HepG2 (cell line): ENCODE measurements around the gene ONECUT1. TPM values are rescaled to one million over a fixed set of nuclear protein-coding genes. Genes with fewer than 3 reads are reported as not detected.
"Not testable (repeated sequence)": the region's sequence is repeated elsewhere in the genome, so short reads cannot be mapped to it uniquely, and the experiment has no call there.

Experiments used
- HDAC2 ChIP-seq: sonication (generic); formaldehyde crosslinking; IDR thresholded peaks from 2 replicates; pipeline ENCODE4 v1.4.0; 2020; ENCODE audit warnings: missing genetic modification reagents
- KDM6A ChIP-seq: IDR thresholded peaks from 2 replicates; pipeline ENCODE4 v1.6.1; 2016; ENCODE audit warnings: low read depth
- MAZ ChIP-seq, 2 experiments: sonication (generic) in 1 of 2; formaldehyde crosslinking in 1 of 2; IDR thresholded peaks; 2 replicates each; pipeline versions ENCODE4 v1.5.0 to v1.6.1; 2012 to 2020; ENCODE audit warnings: low read depth in 2 of 2, mild to moderate bottlenecking in 2 of 2, borderline replicate concordance in 1 of 2, improper control_type of control experiment in 1 of 2, low read length in 1 of 2, missing genetic modification reagents in 1 of 2, moderate library complexity in 1 of 2
- MTA1 ChIP-seq: sonication (generic); formaldehyde crosslinking; IDR thresholded peaks from 2 replicates; pipeline ENCODE4 v1.4.0; 2020; ENCODE audit warnings: missing genetic modification reagents, mild to moderate bottlenecking, borderline replicate concordance
- PRMT3 ChIP-seq: sonication (generic); formaldehyde crosslinking; IDR thresholded peaks from 2 replicates; pipeline ENCODE4 v1.8.1; 2022; ENCODE audit warnings: low read depth, mild to moderate bottlenecking, moderate library complexity, missing genetic modification reagents, borderline replicate concordance
- SOX6 ChIP-seq, 2 experiments: fragments of 450-650 bp in 1 of 2; sonication (generic) in 1 of 2; formaldehyde crosslinking in 1 of 2; IDR thresholded peaks; 2 replicates each; pipeline versions ENCODE4 v1.4.0 to v1.6.1; 2017 to 2020; ENCODE audit warnings: antibody characterized with exemption in 1 of 2, mild to moderate bottlenecking in 1 of 2, missing genetic modification reagents in 1 of 2
- ZNF574 ChIP-seq: sonication (generic); formaldehyde crosslinking; IDR thresholded peaks from 2 replicates; pipeline ENCODE4 v1.4.0; 2020; ENCODE audit warnings: missing genetic modification reagents
- polyA plus RNA-seq, 8 experiments: library from polyadenylated mRNA; depleted of rRNA in 3 of 8; stranded (reverse) in 7 of 8; unstranded in 1 of 8; fragments of >200 nt; fragmentation: Illumina TruSeq in 4 of 8; extraction: Trizol in 4 of 8; gene quantifications; 2 replicates each; pipeline versions ENCODE4 v1.2.1 to v1.2.3, GENCODE V29; 2011 to 2016; ENCODE audit warnings: low read depth in 4 of 8, missing spikeins in 1 of 8, mixed read lengths in 1 of 8; ENCODE audit not compliant: insufficient read depth in 1 of 8
- total RNA-seq, 5 experiments: library from RNA; depleted of rRNA; stranded (reverse); fragments of >200 nt; fragmentation: Illumina TruSeq; extraction: Trizol; gene quantifications; 2 replicates each; pipeline ENCODE4 v1.2.3, GENCODE V29; 2016; ENCODE audit warnings: low read depth in 1 of 5
- TF ChIP-seq, protein P1 (sequence below): sonication (generic); formaldehyde crosslinking; IDR thresholded peaks from 2 replicates; pipeline ENCODE4 v1.5.0; 2020; ENCODE audit warnings: mild to moderate bottlenecking, missing genetic modification reagents, borderline replicate concordance
- TF ChIP-seq, protein P2 (sequence below): sonication (generic); formaldehyde crosslinking; conservative IDR thresholded peaks from 2 replicates; pipeline ENCODE4 v1.4.0; 2020; ENCODE audit warnings: mild to moderate bottlenecking, missing genetic modification reagents, moderate library complexity
- TF ChIP-seq, protein P3 (sequence below): sonication (generic); formaldehyde crosslinking; IDR thresholded peaks from 2 replicates; pipeline ENCODE4; 2020; ENCODE audit warnings: missing genetic modification reagents, mild to moderate bottlenecking, borderline replicate concordance

Gene ONECUT1
- total and polyA plus RNA-seq, 2 of the 13 experiments (the other 11 are each of a cell fraction or from before 2014, with no cell fraction given) = 3.5 to 9.1 TPM

DNA sequence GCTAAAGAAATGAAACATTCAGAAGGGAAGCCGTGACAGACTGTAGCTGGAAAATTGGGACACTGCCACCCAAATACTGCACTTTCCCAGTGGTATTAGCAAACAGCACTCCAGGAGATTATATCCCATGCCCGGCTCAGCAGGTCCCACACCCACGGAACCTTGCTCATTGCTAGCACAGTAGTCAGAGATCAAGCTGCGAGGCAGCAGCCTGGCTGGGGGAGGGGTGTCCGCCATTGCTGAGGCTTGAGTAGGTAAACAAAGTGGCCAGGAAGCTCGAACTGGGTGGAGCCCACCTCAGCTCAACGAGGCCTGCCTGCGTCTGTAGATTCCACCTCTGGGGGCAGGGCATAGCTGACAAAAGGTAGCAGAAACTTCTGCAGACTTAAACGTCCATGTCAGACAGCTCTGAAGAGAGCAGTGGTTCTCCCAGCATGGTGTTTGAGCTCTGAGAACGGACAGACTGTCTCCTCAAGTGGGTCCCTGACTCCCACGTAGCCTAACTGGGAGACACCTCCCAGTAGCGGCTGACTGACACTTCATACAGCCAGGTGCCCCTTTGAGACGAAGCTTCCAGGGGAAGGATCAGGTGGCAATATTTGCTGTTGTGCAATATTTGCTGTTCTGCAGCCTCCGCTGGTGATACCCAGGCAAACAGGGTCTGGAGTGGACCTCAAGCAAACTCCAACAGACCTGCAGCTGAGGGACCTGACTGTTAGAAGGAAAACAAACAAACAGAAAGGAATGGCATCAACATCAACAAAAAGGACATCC is 34.2 kb upstream of the ONECUT1 start (continued):
- TF ChIP-seq, protein P1, sequence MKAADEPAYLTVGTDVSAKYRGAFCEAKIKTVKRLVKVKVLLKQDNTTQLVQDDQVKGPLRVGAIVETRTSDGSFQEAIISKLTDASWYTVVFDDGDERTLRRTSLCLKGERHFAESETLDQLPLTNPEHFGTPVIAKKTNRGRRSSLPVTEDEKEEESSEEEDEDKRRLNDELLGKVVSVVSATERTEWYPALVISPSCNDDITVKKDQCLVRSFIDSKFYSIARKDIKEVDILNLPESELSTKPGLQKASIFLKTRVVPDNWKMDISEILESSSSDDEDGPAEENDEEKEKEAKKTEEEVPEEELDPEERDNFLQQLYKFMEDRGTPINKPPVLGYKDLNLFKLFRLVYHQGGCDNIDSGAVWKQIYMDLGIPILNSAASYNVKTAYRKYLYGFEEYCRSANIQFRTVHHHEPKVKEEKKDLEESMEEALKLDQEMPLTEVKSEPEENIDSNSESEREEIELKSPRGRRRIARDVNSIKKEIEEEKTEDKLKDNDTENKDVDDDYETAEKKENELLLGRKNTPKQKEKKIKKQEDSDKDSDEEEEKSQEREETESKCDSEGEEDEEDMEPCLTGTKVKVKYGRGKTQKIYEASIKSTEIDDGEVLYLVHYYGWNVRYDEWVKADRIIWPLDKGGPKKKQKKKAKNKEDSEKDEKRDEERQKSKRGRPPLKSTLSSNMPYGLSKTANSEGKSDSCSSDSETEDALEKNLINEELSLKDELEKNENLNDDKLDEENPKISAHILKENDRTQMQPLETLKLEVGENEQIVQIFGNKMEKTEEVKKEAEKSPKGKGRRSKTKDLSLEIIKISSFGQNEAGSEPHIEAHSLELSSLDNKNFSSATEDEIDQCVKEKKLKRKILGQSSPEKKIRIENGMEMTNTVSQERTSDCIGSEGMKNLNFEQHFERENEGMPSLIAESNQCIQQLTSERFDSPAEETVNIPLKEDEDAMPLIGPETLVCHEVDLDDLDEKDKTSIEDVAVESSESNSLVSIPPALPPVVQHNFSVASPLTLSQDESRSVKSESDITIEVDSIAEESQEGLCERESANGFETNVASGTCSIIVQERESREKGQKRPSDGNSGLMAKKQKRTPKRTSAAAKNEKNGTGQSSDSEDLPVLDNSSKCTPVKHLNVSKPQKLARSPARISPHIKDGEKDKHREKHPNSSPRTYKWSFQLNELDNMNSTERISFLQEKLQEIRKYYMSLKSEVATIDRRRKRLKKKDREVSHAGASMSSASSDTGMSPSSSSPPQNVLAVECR (CRISPR knock-in tag) = peak; percentile 47; the same call in 1 of the 2 replicates
- not testable (repeated sequence) for TF ChIP-seq SOX6 (IDR thresholded peaks at IDR 0.05); MAZ (IDR thresholded peaks at IDR 0.05; ENCODE audit: borderline replicate concordance, low read depth, low read length)
- TF ChIP-seq SOX6 (CRISPR knock-in tag; IDR thresholded peaks at IDR 0.05) = peak; percentile 77
- peak; percentile 17; the same call in 1 of the 2 replicates for TF ChIP-seq ZNF574 (CRISPR knock-in tag)
- TF ChIP-seq MAZ (CRISPR knock-in tag; IDR thresholded peaks at IDR 0.05; ENCODE audit: low read depth) = 0 out of 2 replicates have a peak, but pooled peaks have one; percentile 18
- TF ChIP-seq MTA1 (CRISPR knock-in tag) = peak; percentile 64; the same call in 1 of the 2 replicates
- TF ChIP-seq, protein P2, sequence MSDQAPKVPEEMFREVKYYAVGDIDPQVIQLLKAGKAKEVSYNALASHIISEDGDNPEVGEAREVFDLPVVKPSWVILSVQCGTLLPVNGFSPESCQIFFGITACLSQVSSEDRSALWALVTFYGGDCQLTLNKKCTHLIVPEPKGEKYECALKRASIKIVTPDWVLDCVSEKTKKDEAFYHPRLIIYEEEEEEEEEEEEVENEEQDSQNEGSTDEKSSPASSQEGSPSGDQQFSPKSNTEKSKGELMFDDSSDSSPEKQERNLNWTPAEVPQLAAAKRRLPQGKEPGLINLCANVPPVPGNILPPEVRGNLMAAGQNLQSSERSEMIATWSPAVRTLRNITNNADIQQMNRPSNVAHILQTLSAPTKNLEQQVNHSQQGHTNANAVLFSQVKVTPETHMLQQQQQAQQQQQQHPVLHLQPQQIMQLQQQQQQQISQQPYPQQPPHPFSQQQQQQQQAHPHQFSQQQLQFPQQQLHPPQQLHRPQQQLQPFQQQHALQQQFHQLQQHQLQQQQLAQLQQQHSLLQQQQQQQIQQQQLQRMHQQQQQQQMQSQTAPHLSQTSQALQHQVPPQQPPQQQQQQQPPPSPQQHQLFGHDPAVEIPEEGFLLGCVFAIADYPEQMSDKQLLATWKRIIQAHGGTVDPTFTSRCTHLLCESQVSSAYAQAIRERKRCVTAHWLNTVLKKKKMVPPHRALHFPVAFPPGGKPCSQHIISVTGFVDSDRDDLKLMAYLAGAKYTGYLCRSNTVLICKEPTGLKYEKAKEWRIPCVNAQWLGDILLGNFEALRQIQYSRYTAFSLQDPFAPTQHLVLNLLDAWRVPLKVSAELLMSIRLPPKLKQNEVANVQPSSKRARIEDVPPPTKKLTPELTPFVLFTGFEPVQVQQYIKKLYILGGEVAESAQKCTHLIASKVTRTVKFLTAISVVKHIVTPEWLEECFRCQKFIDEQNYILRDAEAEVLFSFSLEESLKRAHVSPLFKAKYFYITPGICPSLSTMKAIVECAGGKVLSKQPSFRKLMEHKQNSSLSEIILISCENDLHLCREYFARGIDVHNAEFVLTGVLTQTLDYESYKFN (CRISPR knock-in tag) = peak; percentile 78
- TF ChIP-seq HDAC2 = peak; percentile 22; the same call in 1 of the 2 replicates
- TF ChIP-seq KDM6A (CRISPR knock-in tag) = 0 out of 2 replicates have a peak, but pooled peaks have one; percentile 7
- TF ChIP-seq PRMT3 (CRISPR knock-in tag) = peak; percentile 59; the same call in 1 of the 2 replicates
- TF ChIP-seq, protein P3, sequence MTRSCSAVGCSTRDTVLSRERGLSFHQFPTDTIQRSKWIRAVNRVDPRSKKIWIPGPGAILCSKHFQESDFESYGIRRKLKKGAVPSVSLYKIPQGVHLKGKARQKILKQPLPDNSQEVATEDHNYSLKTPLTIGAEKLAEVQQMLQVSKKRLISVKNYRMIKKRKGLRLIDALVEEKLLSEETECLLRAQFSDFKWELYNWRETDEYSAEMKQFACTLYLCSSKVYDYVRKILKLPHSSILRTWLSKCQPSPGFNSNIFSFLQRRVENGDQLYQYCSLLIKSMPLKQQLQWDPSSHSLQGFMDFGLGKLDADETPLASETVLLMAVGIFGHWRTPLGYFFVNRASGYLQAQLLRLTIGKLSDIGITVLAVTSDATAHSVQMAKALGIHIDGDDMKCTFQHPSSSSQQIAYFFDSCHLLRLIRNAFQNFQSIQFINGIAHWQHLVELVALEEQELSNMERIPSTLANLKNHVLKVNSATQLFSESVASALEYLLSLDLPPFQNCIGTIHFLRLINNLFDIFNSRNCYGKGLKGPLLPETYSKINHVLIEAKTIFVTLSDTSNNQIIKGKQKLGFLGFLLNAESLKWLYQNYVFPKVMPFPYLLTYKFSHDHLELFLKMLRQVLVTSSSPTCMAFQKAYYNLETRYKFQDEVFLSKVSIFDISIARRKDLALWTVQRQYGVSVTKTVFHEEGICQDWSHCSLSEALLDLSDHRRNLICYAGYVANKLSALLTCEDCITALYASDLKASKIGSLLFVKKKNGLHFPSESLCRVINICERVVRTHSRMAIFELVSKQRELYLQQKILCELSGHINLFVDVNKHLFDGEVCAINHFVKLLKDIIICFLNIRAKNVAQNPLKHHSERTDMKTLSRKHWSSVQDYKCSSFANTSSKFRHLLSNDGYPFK = peak; percentile 67; the same call in 1 of the 2 replicates
